HG02840 (cell line): Measurements from ENCODE around the gene TICAM2.

Experiments
- ATAC-seq: cut with Tn5 transposase; IDR thresholded peaks from one replicate; pipeline ENCODE4 v1.9.1; 2021; ENCODE audit warnings: mild to moderate bottlenecking, moderate library complexity, moderate number of reproducible peaks; ENCODE audit not compliant: unreplicated experiment, low FRiP score

The TICAM2 gene

GRCh38 chr5:115611873-115612272 is 9.6 kb upstream of the TICAM2 start:
- no peak for ATAC-seq

GRCh38 chr5:115607935-115608334 is 5.7 kb upstream of the TICAM2 start:
- ATAC-seq, result no peak

- no peak for ATAC-seq
Observed at GRCh38 chr5:115605436-115605835, 3.2 kb upstream of the TICAM2 start.

GRCh38 chr5:115602591-115603125 is 379 bp upstream of the TICAM2 start:
- ATAC-seq, result peak; percentile 2

GRCh38 chr5:115600766-115601165 is 1.5 kb downstream of the TICAM2 start:
- no peak for ATAC-seq

- no peak for ATAC-seq
Observed at GRCh38 chr5:115599924-115600323, 2.4 kb downstream of the TICAM2 start.

- no peak for ATAC-seq
Observed at GRCh38 chr5:115599502-115599901, 2.8 kb downstream of the TICAM2 start.

GRCh38 chr5:115594128-115595047 is 7.9 kb downstream of the TICAM2 start:
- ATAC-seq, result no peak

GRCh38 chr5:115589043-115589442 is 13.2 kb downstream of the TICAM2 start:
- ATAC-seq, result no peak

GRCh38 chr5:115588640-115589039 is 13.6 kb downstream of the TICAM2 start:
- no peak for ATAC-seq

- no peak for ATAC-seq
Observed at GRCh38 chr5:115586525-115587146, 15.6 kb downstream of the TICAM2 start.

GRCh38 chr5:115585265-115585664 is 17.0 kb downstream of the TICAM2 start:
- no peak for ATAC-seq

GRCh38 chr5:115584501-115584900 is 17.8 kb downstream of the TICAM2 start:
- ATAC-seq, result no peak

- no peak for ATAC-seq
Observed at GRCh38 chr5:115583474-115583873, 18.8 kb downstream of the TICAM2 start.

GRCh38 chr5:115580941-115581340 is 21.3 kb downstream of the TICAM2 start:
- ATAC-seq, result no peak

GRCh38 chr5:115579747-115580173 is 22.5 kb downstream of the TICAM2 start:
- peak; percentile 55 for ATAC-seq

GRCh38 chr5:115579216-115579615 is 23.1 kb downstream of the TICAM2 start:
- no peak for ATAC-seq

- ATAC-seq, result peak; percentile 39
Observed at GRCh38 chr5:115578657-115579056, 23.6 kb downstream of the TICAM2 start.

- no peak for ATAC-seq
Observed at GRCh38 chr5:115577741-115578140, 24.5 kb downstream of the TICAM2 start.

GRCh38 chr5:115577329-115577728 is 24.9 kb downstream of the TICAM2 start:
- no peak for ATAC-seq
